Measurements from ENCODE around the gene PDE6A.

PDE6A gene

GRCh38 chr5:149936700-149937091, 7.9 kb downstream of the PDE6A start:
- no peaks in the 10 kb centered on the region for H3K36me3 Mint-ChIP-seq (ENCODE audit: low read depth)
- TF ChIP-seq CTCF (IDR thresholded peaks at IDR 0.05) = no peak
- peaks cover 11% of the 10 kb centered on the region for H3K4me1 Mint-ChIP-seq
- H3K4me3 Mint-ChIP-seq = no peak overlapping the region
- H3K9me3 Mint-ChIP-seq = no peaks in the 10 kb centered on the region
- H3K27me3 Mint-ChIP-seq (ENCODE audit: low read depth, poor library complexity) = peaks cover 43% of the 10 kb centered on the region
- no peak overlapping the region for H3K27ac Mint-ChIP-seq
- no peak for DNase-seq

GRCh38 chr5:149936044-149936699, 8.4 kb downstream of the PDE6A start:
- H3K27me3 Mint-ChIP-seq (ENCODE audit: low read depth, poor library complexity) = peaks cover 43% of the 10 kb centered on the region
- H3K27ac Mint-ChIP-seq = no peak overlapping the region

DNA sequence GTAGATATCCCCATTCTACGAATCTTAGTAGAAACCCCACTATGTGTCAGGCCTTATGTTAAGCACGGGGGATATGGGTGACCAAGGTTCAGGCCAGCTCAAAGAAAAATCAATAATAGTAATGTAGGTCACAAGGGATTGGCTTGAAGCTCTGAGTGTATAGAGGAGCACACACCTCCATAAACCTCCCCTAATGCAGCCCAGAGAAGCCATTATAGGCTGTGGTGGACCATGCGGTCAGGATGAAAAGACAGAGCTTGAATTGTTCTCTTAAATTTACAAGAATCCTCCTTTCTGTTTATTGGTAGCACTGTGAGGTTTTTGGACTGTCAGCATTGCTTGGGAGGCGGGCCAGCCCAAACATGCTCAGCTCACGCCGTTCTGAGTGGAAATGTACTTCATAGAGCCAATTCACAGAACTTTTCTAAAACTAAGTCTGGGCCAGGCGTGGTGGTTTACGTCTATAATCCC, 9.1 kb downstream of the PDE6A start:
- no peak overlapping the region for H3K4me3 Mint-ChIP-seq
- peaks cover 43% of the 10 kb centered on the region for H3K27me3 Mint-ChIP-seq (ENCODE audit: low read depth, poor library complexity)
- no peak for DNase-seq
- no peaks in the 10 kb centered on the region for H3K9me3 Mint-ChIP-seq
- H3K4me1 Mint-ChIP-seq = no peaks in the 10 kb centered on the region
- H3K36me3 Mint-ChIP-seq (ENCODE audit: low read depth) = no peaks in the 10 kb centered on the region
- H3K27ac Mint-ChIP-seq = no peak overlapping the region
- TF ChIP-seq CTCF (IDR thresholded peaks at IDR 0.05) = no peak

More at GRCh38 chr5:149936044-149936699, 8.4 kb downstream of the PDE6A start:
- no peak for DNase-seq
- Mint-ChIP-seq H3K9me3 (no peaks in the 10 kb centered on the region), H3K4me1 (peaks cover 6% of the 10 kb centered on the region), H3K4me3 (no peak overlapping the region), H3K36me3 (ENCODE audit: low read depth) (no peaks in the 10 kb centered on the region)
- TF ChIP-seq CTCF (IDR thresholded peaks at IDR 0.05) = no peak

DNA sequence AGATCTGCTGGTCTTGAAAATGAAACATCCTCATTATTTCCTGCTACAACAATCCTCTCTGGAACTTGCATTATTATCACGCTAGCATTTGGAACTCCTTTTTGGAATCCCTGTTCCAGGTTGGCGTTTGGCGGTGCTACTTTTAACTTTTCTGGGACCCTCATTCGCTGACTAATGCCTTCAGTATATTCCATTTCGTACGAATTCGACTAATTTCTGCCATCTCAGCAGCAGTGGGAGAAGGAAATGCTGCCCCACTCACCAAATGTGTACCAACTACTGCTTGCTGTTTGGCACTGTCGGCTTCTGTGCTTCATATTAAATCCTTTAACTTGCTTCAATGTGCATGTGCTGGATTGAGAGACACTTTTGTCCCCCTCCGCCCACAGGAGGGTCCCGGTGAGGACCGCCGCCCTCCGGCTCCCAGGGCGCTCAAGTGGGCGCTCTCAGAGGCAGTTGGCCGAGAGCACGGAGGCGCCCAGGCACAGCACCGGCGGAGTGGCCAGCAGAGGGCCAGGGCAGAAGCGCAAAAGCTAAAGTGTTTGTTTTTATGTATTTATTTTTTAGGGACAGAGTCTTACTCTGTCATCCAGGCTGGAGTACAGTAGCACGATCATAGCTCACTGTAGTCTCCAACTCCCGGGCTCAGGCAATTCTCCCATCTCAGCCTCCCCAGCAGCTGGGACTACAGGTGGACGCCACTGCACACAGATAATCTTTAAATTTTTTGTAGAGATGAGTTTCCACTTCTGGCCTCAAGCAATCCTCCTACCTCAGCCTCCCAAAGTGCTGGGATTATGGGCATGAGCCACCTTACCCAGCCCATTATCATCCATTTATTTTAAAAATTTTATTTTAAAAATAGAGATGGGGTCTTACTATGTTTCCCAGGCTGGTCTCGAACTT, 11.9 kb downstream of the PDE6A start:
- Mint-ChIP-seq H3K4me1 (no peaks in the 10 kb centered on the region), H3K4me3 (no peak overlapping the region), H3K27me3 (ENCODE audit: low read depth, poor library complexity) (peaks cover 51% of the 10 kb centered on the region), H3K36me3 (ENCODE audit: low read depth) (no peaks in the 10 kb centered on the region), H3K27ac (no peak overlapping the region), H3K9me3 (no peaks in the 10 kb centered on the region)
- TF ChIP-seq CTCF (IDR thresholded peaks at IDR 0.05) = peak; percentile 37
- peak; percentile 37 for DNase-seq

DNA sequence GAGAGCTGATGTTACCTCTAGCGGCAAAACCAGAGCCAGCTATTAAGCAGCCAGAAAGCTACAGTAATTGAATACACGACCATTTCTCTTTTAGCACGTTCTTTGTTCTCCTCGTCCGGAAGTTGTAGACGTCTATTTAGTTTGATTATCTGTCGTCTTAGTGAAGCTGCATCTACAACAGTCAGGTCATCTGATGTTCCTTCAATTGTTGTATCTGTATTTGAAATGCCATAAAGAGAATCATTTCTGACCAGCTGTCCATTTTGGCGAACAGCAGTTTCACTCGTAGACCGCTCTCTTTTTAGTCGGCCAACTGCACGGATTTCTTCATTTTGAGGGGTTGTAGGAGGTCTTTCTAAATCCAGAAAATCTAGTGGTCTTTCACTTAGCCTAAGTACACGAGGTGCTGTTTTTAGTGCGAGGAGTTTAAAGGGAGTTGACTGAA, 12.6 kb downstream of the PDE6A start:
- Mint-ChIP-seq H3K4me1 (no peaks in the 10 kb centered on the region), H3K4me3 (no peak overlapping the region), H3K27ac (no peak overlapping the region), H3K27me3 (ENCODE audit: low read depth, poor library complexity) (peaks cover 51% of the 10 kb centered on the region), H3K36me3 (ENCODE audit: low read depth) (no peaks in the 10 kb centered on the region), H3K9me3 (no peaks in the 10 kb centered on the region)
- no peak for TF ChIP-seq CTCF (IDR thresholded peaks at IDR 0.05)
- DNase-seq = no peak

Measured in nephron progenitor cell (in vitro differentiated cells).